ENCODE results near the gene DMRT2.

DMRT2 gene

GRCh38 chr9:1050125-1050895, at the start of gene DMRT2:
DMRT2 (plus strand) TSS chr9:1050357; CDS start chr9:1051614, 1,257 bp downstream.
- no peak for DNase-seq

DNA sequence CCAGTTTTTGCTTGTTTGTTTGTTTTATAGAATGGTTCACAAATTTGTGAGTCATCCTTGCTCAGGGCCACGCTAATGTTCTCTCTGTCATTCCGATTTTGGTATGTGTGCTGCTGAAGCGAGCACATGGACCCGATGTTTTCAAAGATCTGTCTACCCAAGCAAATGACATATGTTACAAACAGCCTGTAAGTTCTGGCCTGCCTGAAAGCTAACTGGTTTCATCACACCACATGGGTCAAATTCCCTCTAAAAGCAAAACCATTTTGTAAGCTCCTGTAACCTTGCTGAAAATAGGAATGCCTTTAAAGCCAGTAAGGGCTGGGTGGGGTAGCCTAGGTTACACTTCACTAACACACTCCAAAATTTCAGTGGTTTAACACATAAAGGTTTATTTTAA, 48.3 kb upstream of the DMRT2 start:
- DNase-seq: no peak

DNA sequence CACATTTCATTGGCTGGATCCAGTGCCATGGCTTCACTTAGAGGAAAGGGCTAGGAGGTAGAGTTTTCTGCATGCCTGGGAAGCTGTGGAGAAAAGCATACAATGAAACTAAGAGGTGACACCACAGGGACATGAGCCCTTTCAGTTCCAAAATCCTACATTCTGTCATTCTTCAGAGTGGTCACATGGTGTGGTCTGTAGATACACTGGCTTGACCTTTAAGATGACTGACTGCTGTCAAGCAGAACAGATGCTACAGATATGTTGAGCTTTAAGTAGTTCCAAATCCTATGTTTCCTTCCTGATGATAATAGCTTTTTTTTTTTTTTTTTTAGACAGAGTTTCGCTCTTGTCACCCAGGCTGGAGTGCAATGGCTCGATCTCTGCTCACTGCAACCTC, 47.5 kb upstream of the DMRT2 start:
- DNase-seq: no peak

GRCh38 chr9:1005043-1005667, 45.0 kb upstream of the DMRT2 start:
- no peak for DNase-seq

- DNase-seq: no peak
These were observed 42.8 kb upstream of the DMRT2 start for GRCh38 chr9:1007312-1007711.

DNA sequence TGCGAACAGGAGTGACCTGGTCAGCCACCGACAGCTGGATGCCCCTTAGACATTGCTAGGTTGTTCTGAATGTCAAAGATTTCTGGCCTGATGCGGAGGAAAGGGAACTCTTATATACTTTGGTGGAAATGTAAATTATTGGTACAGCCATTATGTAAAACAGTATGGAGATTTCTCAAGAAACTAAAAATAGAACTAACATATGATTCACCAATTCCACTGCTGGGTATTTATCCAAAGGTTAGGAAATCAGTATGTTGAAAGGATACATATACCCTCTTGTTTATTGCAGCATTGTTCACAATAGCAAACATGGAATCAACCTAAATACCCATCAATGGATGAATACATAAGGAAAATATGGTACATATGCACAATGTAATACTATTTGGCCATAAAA, 41.9 kb upstream of the DMRT2 start:
- no peak for DNase-seq

DNA sequence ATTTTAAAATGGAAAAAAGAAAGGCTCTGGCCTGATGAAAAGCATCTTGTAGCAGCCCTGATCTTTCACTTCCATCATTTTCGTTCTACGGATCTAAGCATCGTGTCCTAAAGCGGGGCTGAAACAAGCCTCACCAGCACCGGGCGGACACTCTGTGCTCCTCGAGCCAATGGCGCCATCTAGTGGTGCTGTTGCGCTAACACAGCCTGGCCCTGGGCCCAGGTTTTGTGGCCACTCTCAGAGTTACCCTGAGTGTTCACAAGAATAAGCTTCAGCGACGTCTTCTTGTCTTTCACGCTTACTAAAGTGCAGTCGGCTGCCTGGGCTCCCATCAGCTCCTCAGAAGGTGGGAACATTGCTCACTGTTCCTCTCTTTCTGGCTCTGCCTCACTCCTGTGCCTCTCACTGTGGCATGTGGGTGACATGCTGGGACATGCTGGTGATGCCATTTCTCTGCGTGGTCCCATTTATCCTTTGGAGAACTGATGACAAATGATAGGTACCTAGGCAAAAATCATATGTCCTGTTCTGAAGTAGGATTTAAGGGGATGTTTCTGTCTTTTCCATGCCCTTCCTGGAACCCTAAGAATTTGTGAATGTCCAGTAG, 41.0 kb upstream of the DMRT2 start:
- DNase-seq: peak; percentile 1

DNA sequence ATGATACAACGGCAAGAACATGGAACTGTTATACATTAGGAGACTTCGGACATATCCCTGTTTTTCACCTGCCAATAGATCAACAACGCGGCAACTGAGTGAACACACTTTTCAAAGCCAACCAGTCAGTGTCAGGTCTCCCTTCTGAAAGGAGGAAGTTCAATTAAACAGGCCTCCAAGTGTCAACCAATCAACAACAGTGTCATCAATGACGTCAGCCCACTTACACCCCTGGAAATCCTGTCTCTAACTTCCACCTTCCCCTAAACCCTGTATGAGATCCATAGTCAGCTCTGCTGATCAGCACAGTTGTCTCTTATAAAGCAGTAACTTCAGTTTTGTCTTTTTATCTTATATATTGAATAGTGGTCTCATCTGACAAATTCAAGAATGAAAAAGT, 37.1 kb upstream of the DMRT2 start:
- DNase-seq: no peak

DNA sequence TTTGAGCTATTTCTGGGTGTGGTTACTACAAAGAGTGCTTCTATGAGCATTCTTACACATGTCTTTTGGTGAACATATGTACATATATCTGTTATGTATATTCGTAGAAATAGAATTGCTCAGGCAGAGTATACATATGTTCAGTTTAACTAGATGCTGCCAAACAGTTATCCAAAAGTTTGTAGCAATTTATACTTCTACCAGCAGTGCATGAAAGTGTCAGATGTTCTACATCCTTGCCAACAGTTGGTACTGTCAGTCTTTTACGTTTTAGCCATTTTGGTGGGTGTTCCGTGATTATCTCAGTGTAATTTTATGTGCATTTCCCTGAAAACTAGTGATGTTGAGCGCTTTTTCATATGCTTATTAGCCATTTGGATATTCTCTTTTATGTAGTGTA, 35.9 kb upstream of the DMRT2 start:
- no peak for DNase-seq

DNA sequence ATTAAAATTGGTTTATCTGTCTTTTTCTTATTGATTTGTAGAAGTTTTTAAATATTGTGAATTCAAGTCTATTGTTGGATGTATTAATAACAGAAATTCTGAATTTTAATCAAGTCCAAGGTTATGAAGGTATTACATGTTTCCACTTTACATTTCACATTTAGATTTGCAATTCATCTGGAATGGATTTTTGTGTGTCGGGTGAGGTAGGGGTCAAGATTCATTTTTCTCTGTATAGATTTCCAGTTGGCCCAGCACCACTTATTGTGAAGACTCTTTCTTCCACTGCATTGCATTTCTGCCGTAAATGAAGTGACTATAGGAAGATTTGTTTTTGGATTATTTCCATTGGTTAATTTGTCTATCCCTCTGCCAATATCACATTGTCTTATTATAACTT, 35.5 kb upstream of the DMRT2 start:
- no peak for DNase-seq

- no peak for DNase-seq
These were observed 32.0 kb upstream of the DMRT2 start for GRCh38 chr9:1018121-1018520.

GRCh38 chr9:1024112-1024511, 26.0 kb upstream of the DMRT2 start:
- DNase-seq: no peak

DNA sequence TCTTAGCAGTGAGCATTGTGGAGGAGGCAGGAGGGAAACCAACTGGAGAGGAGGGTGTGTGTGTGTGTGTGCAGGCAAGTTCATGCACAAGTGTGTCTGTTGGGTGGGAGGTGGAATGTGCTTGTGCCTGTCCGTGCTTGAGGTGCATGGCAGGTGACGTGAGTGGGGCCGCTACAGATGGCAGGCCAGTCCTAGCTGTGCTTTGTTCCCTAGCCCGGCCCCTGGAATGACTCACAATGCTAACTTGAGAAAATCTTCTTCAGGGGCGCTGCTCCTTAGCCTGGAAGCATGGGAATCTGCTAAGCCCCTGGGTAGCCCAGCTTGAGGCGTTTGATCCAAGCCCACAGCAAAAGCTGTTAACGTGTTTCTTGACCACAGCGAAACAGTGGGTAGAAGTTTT, 25.0 kb upstream of the DMRT2 start:
- no peak for DNase-seq

- DNase-seq: no peak
These were observed 23.9 kb upstream of the DMRT2 start for GRCh38 chr9:1026219-1026618.

GRCh38 chr9:1028501-1029190, 21.5 kb upstream of the DMRT2 start:
- no peak for DNase-seq

- DNase-seq: no peak
These were observed 18.1 kb upstream of the DMRT2 start for GRCh38 chr9:1031951-1032601.

- no peak for DNase-seq
These were observed 15.9 kb upstream of the DMRT2 start for GRCh38 chr9:1034271-1034670.

DNA sequence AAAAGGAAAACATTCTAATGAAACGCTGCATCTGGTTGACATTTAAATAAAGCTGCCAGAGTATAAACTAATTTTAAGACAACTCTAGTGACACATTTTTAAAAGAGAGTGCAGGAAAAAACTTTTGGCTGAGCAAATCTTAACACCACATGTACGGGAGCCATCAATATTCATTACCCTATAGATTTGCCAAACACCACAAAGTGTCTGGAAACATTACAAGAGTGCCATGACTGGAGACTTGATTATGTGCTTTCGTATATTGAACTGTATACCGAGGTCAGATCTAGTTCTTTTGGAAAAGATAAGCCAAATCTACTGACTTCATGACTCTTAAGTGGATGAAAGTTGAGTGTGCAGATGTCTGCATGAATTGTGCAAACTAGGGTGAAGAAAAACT, 10.6 kb upstream of the DMRT2 start:
- DNase-seq: no peak

DNA sequence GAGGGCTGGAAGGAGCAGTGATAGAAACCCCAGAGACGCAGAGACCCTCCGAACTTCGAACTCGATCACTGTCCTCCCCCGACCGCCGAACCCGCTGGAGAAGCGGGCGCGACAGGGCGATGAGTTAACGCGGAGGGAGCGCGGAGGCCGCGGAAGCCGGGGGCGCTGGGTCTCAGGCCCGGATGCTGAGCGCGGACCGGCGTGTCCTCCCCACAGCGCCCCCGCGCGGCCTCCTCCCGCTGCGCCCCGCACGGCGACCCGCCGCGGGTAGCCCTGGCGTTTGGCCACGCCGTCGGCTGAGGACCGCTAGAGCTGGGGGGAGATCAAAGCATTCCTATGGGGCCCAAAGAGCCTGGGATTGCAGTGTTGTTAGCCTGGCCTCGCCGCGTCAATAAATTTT, 7.7 kb upstream of the DMRT2 start:
- no peak for DNase-seq

- no peak for DNase-seq
These were observed 5.5 kb upstream of the DMRT2 start for GRCh38 chr9:1044643-1045042.

- no peak for DNase-seq
These were observed 3.3 kb upstream of the DMRT2 start for GRCh38 chr9:1046639-1047572.

GRCh38 chr9:1047591-1048230, 2.4 kb upstream of the DMRT2 start:
- no peak for DNase-seq
